HepG2 (cell line): ENCODE measurements around the gene PDE3B. TPM values are rescaled to one million over a fixed set of nuclear protein-coding genes. Genes with fewer than 3 reads are reported as not detected.

Experiments used
- ARNT ChIP-seq: fragments of 450-650 bp; IDR thresholded peaks from 2 replicates; pipeline ENCODE4 v1.6.1; 2017
- CENPT ChIP-seq: sonication (generic); formaldehyde crosslinking; IDR thresholded peaks from 2 replicates; pipeline ENCODE4 v1.8.0; 2022; ENCODE audit warnings: low read depth, mild to moderate bottlenecking, moderate library complexity, missing genetic modification reagents
- FOXK1 ChIP-seq: sonication (generic); formaldehyde crosslinking; IDR thresholded peaks from 2 replicates; pipeline ENCODE4 v1.4.0; 2020; ENCODE audit warnings: low read depth, missing genetic modification reagents, borderline replicate concordance
- GLI4 ChIP-seq: sonication (generic); formaldehyde crosslinking; IDR thresholded peaks from 2 replicates; pipeline ENCODE4 v1.5.1; 2020; ENCODE audit warnings: missing genetic modification reagents, mild to moderate bottlenecking, moderate library complexity, borderline replicate concordance
- GTF2F1 ChIP-seq: fragments of 150-350 bp; IDR thresholded peaks from 2 replicates; pipeline ENCODE4 v1.6.1; 2014; ENCODE audit warnings: low read length
- HNF4A ChIP-seq: sonication (generic); formaldehyde crosslinking; IDR thresholded peaks from 2 replicates; pipeline ENCODE4 v1.4.0; 2020; ENCODE audit warnings: missing genetic modification reagents
- KAT8 ChIP-seq: IDR thresholded peaks from 2 replicates; pipeline ENCODE4 v1.6.1; 2016; ENCODE audit warnings: missing genetic modification reagents, missing compliant biosample characterization
- MTF1 ChIP-seq: sonication (generic); formaldehyde crosslinking; IDR thresholded peaks from 2 replicates; pipeline ENCODE4 v1.5.0; 2020; ENCODE audit warnings: missing genetic modification reagents
- RBM39 ChIP-seq: fragments of 200-400 bp; formaldehyde crosslinking; IDR thresholded peaks from one replicate; pipeline ENCODE4 v1.6.1; 2018; ENCODE audit warnings: antibody characterized with exemption, mild to moderate bottlenecking, low read depth, low read length; ENCODE audit not compliant: poor library complexity, severe bottlenecking
- RFX5 ChIP-seq: IDR thresholded peaks from 2 replicates; pipeline ENCODE4 v1.6.1; 2011; ENCODE audit warnings: low read depth, low read length, improper control_type of control experiment
- RXRB ChIP-seq: IDR thresholded peaks from 2 replicates; pipeline ENCODE4 v1.6.1; 2016; ENCODE audit warnings: borderline replicate concordance, missing genetic modification reagents, missing compliant biosample characterization
- TEAD2 ChIP-seq: sonication (generic); formaldehyde crosslinking; IDR thresholded peaks from 2 replicates; pipeline ENCODE4 v1.9.0; 2021; ENCODE audit warnings: missing genetic modification reagents
- ZNF33A ChIP-seq: sonication (generic); formaldehyde crosslinking; IDR thresholded peaks from 2 replicates; pipeline ENCODE4 v1.5.1; 2020; ENCODE audit warnings: missing genetic modification reagents, mild to moderate bottlenecking, moderate library complexity, borderline replicate concordance
- ZNF546 ChIP-seq: sonication (generic); formaldehyde crosslinking; conservative IDR thresholded peaks from 2 replicates; pipeline ENCODE4 v1.8.1; 2023; ENCODE audit warnings: mild to moderate bottlenecking, missing genetic modification reagents
- polyA plus RNA-seq, 8 experiments: library from polyadenylated mRNA; depleted of rRNA in 3 of 8; stranded (reverse) in 7 of 8; unstranded in 1 of 8; fragments of >200 nt; fragmentation: Illumina TruSeq in 4 of 8; extraction: Trizol in 4 of 8; gene quantifications; 2 replicates each; pipeline versions ENCODE4 v1.2.1 to v1.2.3, GENCODE V29; 2011 to 2016; ENCODE audit warnings: low read depth in 4 of 8, missing spikeins in 1 of 8, mixed read lengths in 1 of 8; ENCODE audit not compliant: insufficient read depth in 1 of 8
- total RNA-seq, 5 experiments: library from RNA; depleted of rRNA; stranded (reverse); fragments of >200 nt; fragmentation: Illumina TruSeq; extraction: Trizol; gene quantifications; 2 replicates each; pipeline ENCODE4 v1.2.3, GENCODE V29; 2016; ENCODE audit warnings: low read depth in 1 of 5
- TF ChIP-seq, protein P1 (sequence below): sonication (generic); formaldehyde crosslinking; IDR thresholded peaks from 2 replicates; pipeline ENCODE4 v1.8.1; 2023; ENCODE audit warnings: mild to moderate bottlenecking, inconsistent platforms, moderate library complexity, missing genetic modification reagents, borderline replicate concordance
- TF ChIP-seq, protein P2 (sequence below): sonication (generic); formaldehyde crosslinking; IDR thresholded peaks from 2 replicates; pipeline ENCODE4 v1.5.0; 2020; ENCODE audit warnings: missing genetic modification reagents, mild to moderate bottlenecking, borderline replicate concordance
- TF ChIP-seq, protein P3 (sequence below): sonication (generic); formaldehyde crosslinking; IDR thresholded peaks from 2 replicates; pipeline ENCODE4 v1.4.0; 2020; ENCODE audit warnings: missing genetic modification reagents
- TF ChIP-seq, protein P4 (sequence below): sonication (generic); formaldehyde crosslinking; IDR thresholded peaks from 2 replicates; pipeline ENCODE4 v1.8.0; 2022; ENCODE audit warnings: mild to moderate bottlenecking, missing genetic modification reagents, borderline replicate concordance
- TF ChIP-seq, protein P5 (sequence below): IDR thresholded peaks from 2 replicates; pipeline ENCODE4 v1.6.1; 2016; ENCODE audit warnings: low read depth
- TF ChIP-seq, protein P6 (sequence below): sonication (generic); formaldehyde crosslinking; IDR thresholded peaks from 2 replicates; pipeline ENCODE4; 2020; ENCODE audit warnings: missing genetic modification reagents, mild to moderate bottlenecking, borderline replicate concordance

PDE3B gene
- total and polyA plus RNA-seq, 2 of the 13 experiments (the other 11 are each of a cell fraction or from before 2014, with no cell fraction given), result 14.1 to 26.5 TPM

DNA sequence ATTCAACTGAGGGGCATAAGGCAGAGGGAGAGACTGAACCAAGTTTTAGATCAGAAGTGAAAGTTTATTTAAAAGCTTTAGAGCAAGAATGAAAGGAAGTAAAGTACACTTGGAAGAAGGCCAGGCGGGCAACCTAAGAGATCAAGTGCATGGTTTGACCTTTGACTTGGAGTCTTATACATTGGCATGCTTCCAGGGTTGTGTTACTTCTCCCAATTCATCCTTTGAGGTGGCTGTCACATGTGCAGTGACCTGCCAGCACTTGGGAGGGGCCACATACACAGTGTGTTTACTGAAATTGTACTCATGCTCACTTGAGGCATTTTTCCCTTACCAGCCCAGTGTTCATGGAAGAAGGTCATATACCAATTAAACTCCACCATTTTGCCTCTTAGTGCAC lies 218.1 kb downstream of the PDE3B start (continued):
- TF ChIP-seq, protein P1, sequence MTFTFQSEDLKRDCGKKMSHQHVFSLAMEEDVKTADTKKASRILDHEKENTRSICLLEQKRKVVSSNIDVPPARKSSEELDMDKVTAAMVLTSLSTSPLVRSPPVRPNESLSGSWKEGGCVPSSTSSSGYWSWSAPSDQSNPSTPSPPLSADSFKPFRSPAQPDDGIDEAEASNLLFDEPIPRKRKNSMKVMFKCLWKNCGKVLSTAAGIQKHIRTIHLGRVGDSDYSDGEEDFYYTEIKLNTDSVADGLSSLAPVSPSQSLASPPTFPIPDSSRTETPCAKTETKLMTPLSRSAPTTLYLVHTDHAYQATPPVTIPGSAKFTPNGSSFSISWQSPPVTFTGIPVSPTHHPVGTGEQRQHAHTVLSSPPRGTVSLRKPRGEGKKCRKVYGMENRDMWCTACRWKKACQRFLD (CRISPR knock-in tag), result no peak
- TF ChIP-seq, protein P2, sequence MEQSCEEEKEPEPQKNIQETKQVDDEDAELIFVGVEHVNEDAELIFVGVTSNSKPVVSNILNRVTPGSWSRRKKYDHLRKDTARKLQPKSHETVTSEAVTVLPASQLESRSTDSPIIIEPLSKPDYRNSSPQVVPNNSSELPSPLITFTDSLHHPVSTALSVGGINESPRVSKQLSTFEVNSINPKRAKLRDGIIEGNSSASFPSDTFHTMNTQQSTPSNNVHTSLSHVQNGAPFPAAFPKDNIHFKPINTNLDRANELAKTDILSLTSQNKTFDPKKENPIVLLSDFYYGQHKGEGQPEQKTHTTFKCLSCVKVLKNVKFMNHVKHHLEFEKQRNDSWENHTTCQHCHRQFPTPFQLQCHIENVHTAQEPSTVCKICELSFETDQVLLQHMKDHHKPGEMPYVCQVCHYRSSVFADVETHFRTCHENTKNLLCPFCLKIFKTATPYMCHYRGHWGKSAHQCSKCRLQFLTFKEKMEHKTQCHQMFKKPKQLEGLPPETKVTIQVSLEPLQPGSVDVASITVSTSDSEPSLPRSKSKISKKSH (CRISPR knock-in tag), result no peak
- peak; percentile 38; the same call in 1 of the 2 replicates for TF ChIP-seq KAT8
- TF ChIP-seq, protein P3, sequence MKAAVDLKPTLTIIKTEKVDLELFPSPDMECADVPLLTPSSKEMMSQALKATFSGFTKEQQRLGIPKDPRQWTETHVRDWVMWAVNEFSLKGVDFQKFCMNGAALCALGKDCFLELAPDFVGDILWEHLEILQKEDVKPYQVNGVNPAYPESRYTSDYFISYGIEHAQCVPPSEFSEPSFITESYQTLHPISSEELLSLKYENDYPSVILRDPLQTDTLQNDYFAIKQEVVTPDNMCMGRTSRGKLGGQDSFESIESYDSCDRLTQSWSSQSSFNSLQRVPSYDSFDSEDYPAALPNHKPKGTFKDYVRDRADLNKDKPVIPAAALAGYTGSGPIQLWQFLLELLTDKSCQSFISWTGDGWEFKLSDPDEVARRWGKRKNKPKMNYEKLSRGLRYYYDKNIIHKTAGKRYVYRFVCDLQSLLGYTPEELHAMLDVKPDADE, result no peak
- no peak for TF ChIP-seq ARNT
- TF ChIP-seq, protein P4, sequence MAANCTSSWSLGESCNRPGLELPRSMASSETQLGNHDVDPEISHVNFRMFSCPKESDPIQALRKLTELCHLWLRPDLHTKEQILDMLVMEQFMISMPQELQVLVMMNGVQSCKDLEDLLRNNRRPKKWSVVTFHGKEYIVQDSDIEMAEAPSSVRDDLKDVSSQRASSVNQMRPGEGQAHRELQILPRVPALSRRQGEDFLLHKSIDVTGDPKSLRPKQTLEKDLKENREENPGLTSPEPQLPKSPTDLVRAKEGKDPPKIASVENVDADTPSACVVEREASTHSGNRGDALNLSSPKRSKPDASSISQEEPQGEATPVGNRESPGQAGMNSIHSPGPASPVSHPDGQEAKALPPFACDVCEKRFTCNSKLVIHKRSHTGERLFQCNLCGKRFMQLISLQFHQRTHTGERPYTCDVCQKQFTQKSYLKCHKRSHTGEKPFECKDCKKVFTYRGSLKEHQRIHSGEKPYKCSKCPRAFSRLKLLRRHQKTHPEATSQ (CRISPR knock-in tag), result no peak
- TF ChIP-seq MTF1 (CRISPR knock-in tag), result no peak
- no peak for TF ChIP-seq TEAD2 (CRISPR knock-in tag)
- peak; percentile 8; the same call in 1 of the 2 replicates for TF ChIP-seq RXRB (CRISPR knock-in tag)
- no peak for TF ChIP-seq CENPT (CRISPR knock-in tag)
- no peak for TF ChIP-seq RFX5
- no peak for TF ChIP-seq ZNF33A (CRISPR knock-in tag)
- no peak for TF ChIP-seq ZNF546 (CRISPR knock-in tag)
- TF ChIP-seq RBM39, result no peak
- TF ChIP-seq FOXK1, result peak; percentile 24; the same call in 1 of the 2 replicates
- peak; percentile 76 for TF ChIP-seq HNF4A (CRISPR knock-in tag)
- TF ChIP-seq, protein P5, sequence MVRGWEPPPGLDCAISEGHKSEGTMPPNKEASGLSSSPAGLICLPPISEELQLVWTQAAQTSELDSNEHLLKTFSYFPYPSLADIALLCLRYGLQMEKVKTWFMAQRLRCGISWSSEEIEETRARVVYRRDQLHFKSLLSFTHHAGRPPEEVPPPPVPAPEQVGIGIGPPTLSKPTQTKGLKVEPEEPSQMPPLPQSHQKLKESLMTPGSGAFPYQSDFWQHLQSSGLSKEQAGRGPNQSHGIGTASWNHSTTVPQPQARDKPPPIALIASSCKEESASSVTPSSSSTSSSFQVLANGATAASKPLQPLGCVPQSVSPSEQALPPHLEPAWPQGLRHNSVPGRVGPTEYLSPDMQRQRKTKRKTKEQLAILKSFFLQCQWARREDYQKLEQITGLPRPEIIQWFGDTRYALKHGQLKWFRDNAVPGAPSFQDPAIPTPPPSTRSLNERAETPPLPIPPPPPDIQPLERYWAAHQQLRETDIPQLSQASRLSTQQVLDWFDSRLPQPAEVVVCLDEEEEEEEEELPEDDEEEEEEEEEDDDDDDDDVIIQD, result no peak; the same call in 1 of the 2 replicates
- TF ChIP-seq, protein P6, sequence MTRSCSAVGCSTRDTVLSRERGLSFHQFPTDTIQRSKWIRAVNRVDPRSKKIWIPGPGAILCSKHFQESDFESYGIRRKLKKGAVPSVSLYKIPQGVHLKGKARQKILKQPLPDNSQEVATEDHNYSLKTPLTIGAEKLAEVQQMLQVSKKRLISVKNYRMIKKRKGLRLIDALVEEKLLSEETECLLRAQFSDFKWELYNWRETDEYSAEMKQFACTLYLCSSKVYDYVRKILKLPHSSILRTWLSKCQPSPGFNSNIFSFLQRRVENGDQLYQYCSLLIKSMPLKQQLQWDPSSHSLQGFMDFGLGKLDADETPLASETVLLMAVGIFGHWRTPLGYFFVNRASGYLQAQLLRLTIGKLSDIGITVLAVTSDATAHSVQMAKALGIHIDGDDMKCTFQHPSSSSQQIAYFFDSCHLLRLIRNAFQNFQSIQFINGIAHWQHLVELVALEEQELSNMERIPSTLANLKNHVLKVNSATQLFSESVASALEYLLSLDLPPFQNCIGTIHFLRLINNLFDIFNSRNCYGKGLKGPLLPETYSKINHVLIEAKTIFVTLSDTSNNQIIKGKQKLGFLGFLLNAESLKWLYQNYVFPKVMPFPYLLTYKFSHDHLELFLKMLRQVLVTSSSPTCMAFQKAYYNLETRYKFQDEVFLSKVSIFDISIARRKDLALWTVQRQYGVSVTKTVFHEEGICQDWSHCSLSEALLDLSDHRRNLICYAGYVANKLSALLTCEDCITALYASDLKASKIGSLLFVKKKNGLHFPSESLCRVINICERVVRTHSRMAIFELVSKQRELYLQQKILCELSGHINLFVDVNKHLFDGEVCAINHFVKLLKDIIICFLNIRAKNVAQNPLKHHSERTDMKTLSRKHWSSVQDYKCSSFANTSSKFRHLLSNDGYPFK, result no peak
- no peak for TF ChIP-seq GTF2F1
- TF ChIP-seq GLI4 (CRISPR knock-in tag), result no peak
